Measurements from ENCODE around the gene TBXA2R. TPM values are rescaled to one million over a fixed set of nuclear protein-coding genes. Genes with fewer than 3 reads are reported as not detected.
A peak's percentile ranks its signal among the peaks of the same experiment; 100 is the strongest.
"Not testable (repeated sequence)": the region's sequence is repeated elsewhere in the genome, so short reads cannot be mapped to it uniquely, and the experiment has no call there.

TBXA2R gene
- polyA plus RNA-seq, 3 donors: 2.1 to 2.6 (median 2.3) TPM

- DNase-seq (ENCODE audit: low read depth in 3 of 3, low spot score in 2 of 3): no peak
These were observed 21.2 kb downstream of the TBXA2R start, which contains the start of gene GIPC3 for GRCh38 chr19:3585301-3586126. GIPC3 (plus strand) TSS chr19:3585478; CDS start chr19:3585598, 120 bp downstream.

- not testable (repeated sequence) for DNase-seq (ENCODE audit: low read depth in 3 of 3, low spot score in 2 of 3)
These were observed 22.5 kb downstream of the TBXA2R start for GRCh38 chr19:3584036-3584802.

GRCh38 chr19:3581792-3582191 is 24.9 kb downstream of the TBXA2R start:
- DNase-seq (ENCODE audit: low read depth in 3 of 3, low spot score in 2 of 3): not testable (repeated sequence)

GRCh38 chr19:3580156-3580934 is 26.3 kb downstream of the TBXA2R start:
- DNase-seq (ENCODE audit: low read depth in 3 of 3, low spot score in 2 of 3): no peak

- DNase-seq (ENCODE audit: low read depth in 3 of 3, low spot score in 2 of 3): no peak
These were observed 28.3 kb downstream of the TBXA2R start for GRCh38 chr19:3578390-3578789.

- DNase-seq (ENCODE audit: low read depth in 3 of 3, low spot score in 2 of 3): no peak
These were observed 28.8 kb downstream of the TBXA2R start for GRCh38 chr19:3577723-3578344.

GRCh38 chr19:3576696-3577443 is 29.8 kb downstream of the TBXA2R start:
- DNase-seq (ENCODE audit: low read depth in 3 of 3, low spot score in 2 of 3): no peak

GRCh38 chr19:3575949-3576673 is 30.6 kb downstream of the TBXA2R start:
- DNase-seq (ENCODE audit: low read depth in 3 of 3, low spot score in 2 of 3): no peak

- no peak for DNase-seq (ENCODE audit: low read depth in 3 of 3, low spot score in 2 of 3)
These were observed 31.4 kb downstream of the TBXA2R start for GRCh38 chr19:3575260-3575741.

- DNase-seq (ENCODE audit: low read depth in 3 of 3, low spot score in 2 of 3): no peak
These were observed 32.6 kb downstream of the TBXA2R start for GRCh38 chr19:3573858-3574637.

- no peak for DNase-seq (ENCODE audit: low read depth in 3 of 3, low spot score in 2 of 3)
These were observed 33.4 kb downstream of the TBXA2R start for GRCh38 chr19:3573162-3573857.

GRCh38 chr19:3572855-3573161 is 33.9 kb downstream of the TBXA2R start, which contains the start of gene HMG20B:
HMG20B (plus strand) TSS chr19:3572944; CDS start chr19:3573310, 366 bp downstream.
- no peak for DNase-seq (ENCODE audit: low read depth in 3 of 3, low spot score in 2 of 3)

- DNase-seq (ENCODE audit: low read depth in 3 of 3, low spot score in 2 of 3): peak; percentile 91 to 98 (median 98)
These were observed 34.4 kb downstream of the TBXA2R start for GRCh38 chr19:3572132-3572854.

GRCh38 chr19:3570606-3571011 is 36.1 kb downstream of the TBXA2R start:
- no peak for DNase-seq (ENCODE audit: low read depth in 3 of 3, low spot score in 2 of 3)

- not testable (repeated sequence) for DNase-seq (ENCODE audit: low read depth in 3 of 3, low spot score in 2 of 3)
These were observed 36.6 kb downstream of the TBXA2R start for GRCh38 chr19:3570042-3570441.

GRCh38 chr19:3565139-3565538 is 41.5 kb downstream of the TBXA2R start:
- DNase-seq (ENCODE audit: low read depth in 3 of 3, low spot score in 2 of 3): no peak

Data from right renal cortex interstitium (tissue), 3 donors.